Measurements from ENCODE around the gene IGSF9.

GRCh38 chr1:159882527-159882862 lies 62.9 kb downstream of the IGSF9 start:
- TF ChIP-seq CTCF (IDR thresholded peaks at IDR 0.05 in 2 of 3, conservative IDR thresholded peaks at IDR 0.05 in 1 of 3; ENCODE audit: control insufficient read depth in 2 of 3, extremely low read depth in 1 of 3, insufficient read depth in 1 of 3, low read depth in 3 of 3, low read length in 3 of 3) (no peak), RELB (IDR thresholded peaks at IDR 0.05; ENCODE audit: low read depth) (no peak), JUND (IDR thresholded peaks at IDR 0.05; ENCODE audit: low read depth, low read length) (no peak), POLR2A (IDR thresholded peaks at IDR 0.05; ENCODE audit: low read depth, low read length) (no peak), SPI1 (IDR thresholded peaks at IDR 0.05; ENCODE audit: borderline replicate concordance, insufficient read depth, low read depth, low read length) (no peak), BRCA1 (IDR thresholded peaks at IDR 0.05; ENCODE audit: low read depth, low read length) (no peak), EZH2 (IDR thresholded peaks at IDR 0.05; ENCODE audit: borderline replicate concordance, control insufficient read depth, low read depth, low read length) (no peak)
